Activated CD8-positive, alpha-beta memory T cell treated with anti-CD3 and anti-CD28 coated beads for 36 hours (primary cell): ENCODE data around the gene KAT6B. TPM values are rescaled to one million over a fixed set of nuclear protein-coding genes. Genes with fewer than 3 reads are reported as not detected.

ENCODE experiments used
- CTCF ChIA-PET: fragments of 350-600 bp; sonication (Branson Sonifier 250); formaldehyde crosslinking; loops from one replicate; lab custom pipeline; 2021; ENCODE audit warnings: antibody characterized with exemption; lab: Charles Lee
- POLR2A ChIA-PET: fragments of 350-600 bp; sonication (Branson Sonifier 250); formaldehyde crosslinking; loops from one replicate; lab custom pipeline; 2021; ENCODE audit warnings: antibody characterized with exemption; lab: Charles Lee
- total RNA-seq, 2 experiments: library from RNA; stranded (reverse); gene quantifications; one replicate each; pipeline ENCODE4 v1.2.3, GENCODE V29; 2021

KAT6B gene
- total RNA-seq, 2 experiments from 2014 or later = 20.2 to 20.8 TPM

GRCh38 chr10:75014516-75015230 lies 188.3 kb downstream of the KAT6B start:
- ChIA-PET CTCF (no interaction called here), POLR2A (no interaction called here)

DNA sequence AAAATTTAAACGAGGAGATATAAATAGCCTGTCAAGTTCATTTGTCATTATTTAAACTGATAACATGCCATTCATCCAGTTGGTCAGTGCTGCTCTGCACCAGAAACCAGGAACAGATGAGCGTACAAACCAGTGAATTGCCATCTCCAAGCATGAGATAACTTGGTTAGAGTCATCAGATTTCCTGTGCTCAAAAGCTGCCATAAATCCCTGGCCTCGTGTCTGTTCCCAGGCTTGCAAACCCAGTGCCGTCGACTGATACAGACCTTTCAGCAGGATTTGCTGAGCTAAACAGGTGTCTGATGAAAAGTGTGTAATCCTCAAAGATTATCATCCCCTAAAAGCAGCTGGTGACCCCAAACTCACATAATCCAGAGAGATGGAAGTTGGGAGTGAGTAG lies 189.0 kb downstream of the KAT6B start:
- ChIA-PET POLR2A (no interaction called here), CTCF (no interaction called here)

GRCh38 chr10:75016325-75016724 lies 189.9 kb downstream of the KAT6B start:
- CTCF ChIA-PET = interaction anchor here (0.7 kb wide), 1 partner anchor 13 kb away, joined by 4 read pairs; no protein-coding TSS in a partner anchor
- POLR2A ChIA-PET = no interaction called here

- CTCF ChIA-PET = interaction anchor here (1.8 kb wide), 1 partner anchor 80 kb away, joined by 4 read pairs; no protein-coding TSS in a partner anchor
- POLR2A ChIA-PET = no interaction called here
Measured at GRCh38 chr10:75018251-75018650, 191.9 kb downstream of the KAT6B start.

GRCh38 chr10:75018686-75019307 lies 192.4 kb downstream of the KAT6B start:
- POLR2A ChIA-PET = no interaction called here
- CTCF ChIA-PET = interaction anchor here (0.9 to 1.8 kb wide), 2 partner anchors 9 to 80 kb away, joined by 3 to 4 read pairs; no protein-coding TSS in a partner anchor

DNA sequence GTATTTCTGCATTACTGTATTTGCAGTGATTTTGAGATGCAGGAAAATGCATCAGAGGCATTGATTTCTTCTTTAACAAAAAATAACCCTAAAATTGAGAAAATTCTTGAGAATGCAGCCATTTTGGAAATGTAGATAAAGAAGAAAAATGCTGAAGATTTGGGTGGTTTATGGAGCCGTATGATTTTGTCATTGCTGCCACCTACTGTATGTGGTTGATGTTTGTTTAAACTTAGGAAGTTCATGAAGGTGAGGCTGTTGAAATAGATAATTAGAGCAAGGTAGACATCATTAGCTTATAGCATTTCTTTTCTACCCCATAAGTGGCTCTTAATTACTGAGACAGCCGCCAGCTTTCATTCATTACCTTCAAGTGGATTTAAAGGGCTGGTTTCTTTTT lies 193.0 kb downstream of the KAT6B start:
- POLR2A ChIA-PET = interaction anchor here (0.5 kb wide), 1 partner anchor 66 kb away, joined by 3 read pairs; no protein-coding TSS in a partner anchor
- CTCF ChIA-PET = interaction anchor here (0.7 to 1.8 kb wide), 4 partner anchors 10 to 79 kb away, joined by 3 to 4 read pairs (median 3); no protein-coding TSS in a partner anchor

DNA sequence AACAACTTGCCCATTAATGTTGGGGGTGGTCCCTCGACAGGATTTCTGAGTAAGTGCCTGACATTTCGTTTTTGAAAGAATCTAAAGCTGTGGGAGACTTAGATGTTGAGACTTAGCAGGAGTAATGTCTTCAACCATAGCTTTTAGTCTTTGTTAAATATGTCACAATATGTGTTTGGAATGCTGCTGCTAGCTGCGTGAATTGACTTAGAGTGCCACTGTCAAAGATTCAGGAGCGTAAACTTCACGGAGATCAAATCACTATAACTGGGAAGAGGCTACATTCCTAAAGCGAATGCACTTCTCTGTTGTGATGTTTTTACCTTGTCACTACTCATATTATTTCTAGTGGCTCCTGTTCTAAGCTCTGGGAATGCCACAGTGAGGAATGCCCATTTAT lies 193.8 kb downstream of the KAT6B start:
- ChIA-PET CTCF (interaction anchor here (0.7 kb wide), 2 partner anchors 37 to 47 kb away, joined by 3 read pairs; no protein-coding TSS in a partner anchor), POLR2A (no interaction called here)

- CTCF ChIA-PET = no interaction called here
- POLR2A ChIA-PET = no interaction called here
Measured at GRCh38 chr10:75021379-75022249, 195.2 kb downstream of the KAT6B start.

- CTCF ChIA-PET = interaction anchor here (1.7 kb wide), 1 partner anchor 11 kb away, joined by 5 read pairs; no protein-coding TSS in a partner anchor
- POLR2A ChIA-PET = no interaction called here
Measured at GRCh38 chr10:75023074-75023473, 196.7 kb downstream of the KAT6B start.

DNA sequence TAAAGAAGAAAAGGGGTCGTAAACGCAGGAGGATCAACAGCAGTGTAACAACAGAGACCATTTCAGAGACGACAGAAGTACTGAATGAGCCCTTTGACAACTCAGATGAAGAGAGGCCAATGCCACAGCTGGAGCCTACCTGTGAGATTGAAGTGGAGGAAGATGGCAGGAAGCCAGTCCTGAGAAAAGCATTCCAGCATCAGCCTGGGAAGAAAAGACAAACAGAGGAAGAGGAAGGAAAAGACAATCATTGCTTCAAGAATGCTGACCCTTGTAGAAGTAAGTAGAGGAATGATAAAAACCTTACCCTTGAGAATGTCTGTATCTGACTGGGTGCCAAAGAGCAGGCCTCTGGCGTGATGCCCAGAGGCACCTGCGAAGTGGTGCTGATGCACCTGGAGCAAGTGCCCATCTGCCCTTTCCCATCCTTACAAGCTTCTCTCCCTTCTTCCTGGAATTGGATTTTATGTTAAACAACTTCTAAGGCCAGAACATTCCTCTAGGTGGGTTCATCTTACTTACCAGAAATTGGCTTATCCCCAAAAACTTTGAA lies 198.6 kb downstream of the KAT6B start:
- POLR2A ChIA-PET = no interaction called here
- CTCF ChIA-PET = no interaction called here

GRCh38 chr10:75028049-75028448 lies 201.6 kb downstream of the KAT6B start:
- ChIA-PET POLR2A (no interaction called here), CTCF (no interaction called here)

GRCh38 chr10:75028748-75029147 lies 202.3 kb downstream of the KAT6B start:
- POLR2A ChIA-PET = no interaction called here

DNA sequence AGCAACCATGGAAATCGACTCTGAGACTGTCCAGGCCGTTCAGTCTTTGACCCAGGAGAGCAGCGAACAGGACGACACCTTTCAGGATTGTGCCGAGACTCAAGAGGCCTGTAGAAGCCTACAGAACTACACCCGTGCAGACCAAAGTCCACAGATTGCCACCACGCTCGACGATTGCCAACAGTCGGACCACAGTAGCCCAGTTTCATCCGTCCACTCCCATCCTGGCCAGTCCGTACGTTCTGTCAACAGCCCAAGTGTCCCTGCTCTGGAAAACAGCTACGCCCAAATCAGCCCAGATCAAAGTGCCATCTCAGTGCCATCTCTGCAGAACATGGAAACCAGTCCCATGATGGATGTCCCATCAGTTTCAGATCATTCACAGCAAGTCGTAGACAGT lies 203.0 kb downstream of the KAT6B start:
- POLR2A ChIA-PET = no interaction called here
- CTCF ChIA-PET = no interaction called here

More at GRCh38 chr10:75028748-75029147, 202.3 kb downstream of the KAT6B start:
- CTCF ChIA-PET = no interaction called here

DNA sequence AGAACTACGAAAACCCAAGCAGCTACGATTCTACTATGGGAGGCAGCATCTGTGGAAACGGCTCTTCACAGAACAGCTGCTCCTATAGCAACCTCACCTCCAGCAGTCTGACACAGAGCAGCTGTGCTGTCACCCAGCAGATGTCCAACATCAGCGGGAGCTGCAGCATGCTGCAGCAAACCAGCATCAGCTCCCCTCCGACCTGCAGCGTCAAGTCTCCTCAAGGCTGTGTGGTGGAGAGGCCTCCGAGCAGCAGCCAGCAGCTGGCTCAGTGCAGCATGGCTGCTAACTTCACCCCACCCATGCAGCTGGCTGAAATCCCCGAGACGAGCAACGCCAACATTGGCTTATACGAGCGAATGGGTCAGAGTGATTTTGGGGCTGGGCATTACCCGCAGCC lies 203.5 kb downstream of the KAT6B start:
- CTCF ChIA-PET = no interaction called here
- POLR2A ChIA-PET = no interaction called here

DNA sequence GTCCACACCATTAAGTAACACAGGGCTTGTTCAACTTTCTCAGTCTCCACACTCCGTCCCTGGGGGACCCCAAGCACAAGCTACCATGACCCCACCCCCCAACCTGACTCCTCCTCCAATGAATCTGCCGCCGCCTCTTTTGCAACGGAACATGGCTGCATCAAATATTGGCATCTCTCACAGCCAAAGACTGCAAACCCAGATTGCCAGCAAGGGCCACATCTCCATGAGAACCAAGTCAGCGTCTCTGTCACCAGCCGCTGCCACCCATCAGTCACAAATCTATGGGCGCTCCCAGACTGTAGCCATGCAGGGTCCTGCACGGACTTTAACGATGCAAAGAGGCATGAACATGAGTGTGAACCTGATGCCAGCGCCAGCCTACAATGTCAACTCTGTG lies 204.0 kb downstream of the KAT6B start:
- ChIA-PET CTCF (no interaction called here), POLR2A (no interaction called here)

GRCh38 chr10:75032119-75032518 lies 205.7 kb downstream of the KAT6B start:
- CTCF ChIA-PET = interaction anchor here (0.6 kb wide), 1 partner anchor 32 kb away, joined by 6 read pairs; no protein-coding TSS in a partner anchor
- POLR2A ChIA-PET = no interaction called here

DNA sequence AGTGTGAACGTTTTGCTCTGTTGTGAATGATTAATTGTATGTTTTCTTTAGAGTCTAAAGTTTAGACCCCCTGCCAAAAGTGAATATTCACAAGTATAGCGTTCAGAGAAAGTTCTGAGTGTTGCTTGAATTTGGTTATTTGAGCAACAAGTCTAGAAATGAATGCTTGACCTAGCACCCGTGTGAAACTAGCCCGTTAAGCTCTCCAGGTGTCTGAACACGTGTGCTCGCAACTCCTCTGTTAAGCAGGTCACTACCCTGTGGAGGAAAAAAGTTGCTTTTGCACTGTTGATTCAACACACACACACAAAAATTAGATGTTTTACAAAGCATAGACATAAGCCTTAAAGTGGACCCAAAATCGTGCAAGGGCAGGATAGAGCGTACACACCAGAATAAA lies 206.4 kb downstream of the KAT6B start:
- CTCF ChIA-PET = no interaction called here
- POLR2A ChIA-PET = no interaction called here

GRCh38 chr10:75033399-75034130 lies 207.2 kb downstream of the KAT6B start:
- CTCF ChIA-PET = interaction anchor here (0.9 to 1.9 kb wide), 2 partner anchors 10 kb away, joined by 3 to 5 read pairs; no protein-coding TSS in a partner anchor
- POLR2A ChIA-PET = no interaction called here
